ENCODE data around the gene GLUD1. TPM values are rescaled to one million over a fixed set of nuclear protein-coding genes. Genes with fewer than 3 reads are reported as not detected.
A peak's percentile ranks its signal among the peaks of the same experiment; 100 is the strongest.
"Not testable (repeated sequence)": the region's sequence is repeated elsewhere in the genome, so short reads cannot be mapped to it uniquely, and the experiment has no call there.

GLUD1 gene
- total RNA-seq, 1 donor from 2014 or later: 112 TPM

DNA sequence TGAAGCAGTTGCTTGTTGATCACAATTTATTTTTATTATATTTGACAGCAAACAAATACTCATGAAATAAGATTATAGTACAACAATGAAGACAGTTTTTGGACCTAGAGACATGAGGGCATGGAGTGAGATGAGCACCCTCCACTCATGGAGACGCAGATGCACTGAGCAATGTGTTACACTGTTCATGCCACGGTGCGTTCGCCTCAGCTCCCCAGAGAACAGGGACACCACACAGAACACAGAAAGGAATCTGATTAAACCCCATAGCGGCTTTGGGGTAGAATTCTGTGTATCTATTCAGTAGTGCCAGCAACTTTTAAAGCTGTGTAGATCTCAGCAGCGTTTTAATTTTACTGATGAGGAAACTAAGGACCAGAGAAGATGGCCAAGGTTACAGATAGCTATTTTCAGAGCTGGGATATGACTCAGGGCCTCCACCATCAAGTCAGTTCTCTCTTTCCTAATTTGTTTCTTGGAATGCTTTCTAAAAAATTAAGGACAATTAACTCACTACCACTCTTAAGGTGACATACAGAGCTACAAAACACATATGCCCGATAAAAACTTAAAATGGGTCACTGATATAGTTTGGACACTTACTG is 41.0 kb downstream of the GLUD1 start:
- intact Hi-C loops (cut with micrococcal nuclease): no loop called here
- H3K9me3 Mint-ChIP-seq: no peaks in the 10 kb centered on the region
- peaks cover 46% of the 10 kb centered on the region for H3K36me3 Mint-ChIP-seq (ENCODE audit: low read depth)
- no peak for DNase-seq
- no peaks in the 10 kb centered on the region for H3K27me3 Mint-ChIP-seq
- no peak overlapping the region for H3K27ac Mint-ChIP-seq
- no peaks in the 10 kb centered on the region for H3K4me1 Mint-ChIP-seq
- no peak overlapping the region for H3K4me3 Mint-ChIP-seq

DNA sequence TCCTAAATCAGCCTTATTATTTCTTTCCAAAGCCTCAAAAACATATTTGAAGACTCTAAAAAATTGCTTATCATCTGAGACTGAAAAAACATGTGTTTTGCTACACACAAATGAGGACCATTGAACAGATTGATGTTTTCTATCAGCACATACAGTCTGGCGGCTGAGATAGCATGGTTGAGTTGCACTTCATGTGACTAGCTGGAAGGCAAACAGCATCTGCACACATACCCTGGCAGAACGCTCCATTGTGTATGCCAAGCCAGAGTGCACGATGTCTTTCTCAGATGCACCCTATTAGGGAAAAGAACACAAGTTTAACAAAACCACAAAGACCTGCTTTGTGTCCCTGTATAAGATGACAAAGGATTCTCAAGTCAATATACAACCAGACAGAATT is 41.5 kb downstream of the GLUD1 start:
- Mint-ChIP-seq H3K4me3 (no peak overlapping the region), H3K27me3 (no peaks in the 10 kb centered on the region), H3K4me1 (no peaks in the 10 kb centered on the region), H3K27ac (peak overlapping the region; percentile 10), H3K36me3 (ENCODE audit: low read depth) (peaks cover 45% of the 10 kb centered on the region), H3K9me3 (no peaks in the 10 kb centered on the region)
- intact Hi-C loops (cut with micrococcal nuclease): no loop called here
- DNase-seq: no peak

DNA sequence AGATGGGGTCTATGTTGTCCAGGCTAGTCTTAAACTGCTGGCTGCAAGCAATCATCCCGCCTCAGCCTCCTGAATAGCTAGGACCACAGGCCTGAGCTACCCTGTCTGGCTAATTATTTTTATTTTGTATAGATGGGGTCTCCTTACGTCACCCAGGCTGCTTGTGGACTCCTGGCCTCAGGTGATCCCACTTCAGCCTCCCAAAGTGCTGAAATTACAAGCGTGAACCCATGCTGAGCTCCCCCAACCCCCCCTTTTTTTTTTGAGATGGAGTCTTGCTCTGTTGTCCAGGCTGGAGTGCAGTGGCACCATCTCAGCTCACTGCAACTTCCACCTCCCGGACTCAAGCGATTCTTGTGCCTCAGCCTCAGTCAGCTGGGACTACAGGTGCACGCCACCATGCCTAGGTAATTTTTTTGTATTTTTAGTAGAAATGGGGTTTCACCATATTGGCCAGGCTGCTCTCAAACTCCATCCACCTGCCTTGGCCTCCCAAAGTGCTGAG is 49.2 kb downstream of the GLUD1 start:
- no peaks in the 10 kb centered on the region for H3K9me3 Mint-ChIP-seq
- H3K4me1 Mint-ChIP-seq: no peaks in the 10 kb centered on the region

GRCh38 chr10:87043579-87043978 is 51.1 kb downstream of the GLUD1 start:
- DNase-seq; H3K27me3 Mint-ChIP-seq; H3K4me1 Mint-ChIP-seq; intact Hi-C loops (cut with micrococcal nuclease); H3K4me3 Mint-ChIP-seq; H3K27ac Mint-ChIP-seq; H3K9me3 Mint-ChIP-seq: not testable (repeated sequence)
- peaks cover 24% of the 10 kb centered on the region for H3K36me3 Mint-ChIP-seq (ENCODE audit: low read depth)

More for the DNA sequence above, 49.2 kb downstream of the GLUD1 start:
- no peaks in the 10 kb centered on the region for H3K27me3 Mint-ChIP-seq
- no peak overlapping the region for H3K4me3 Mint-ChIP-seq
- H3K27ac Mint-ChIP-seq: no peak overlapping the region
- DNase-seq: no peak
- H3K36me3 Mint-ChIP-seq (ENCODE audit: low read depth): peaks cover 37% of the 10 kb centered on the region
- intact Hi-C loops (cut with micrococcal nuclease): no loop called here

- intact Hi-C loops (cut with micrococcal nuclease): no loop called here
- no peak overlapping the region for H3K4me3 Mint-ChIP-seq
- H3K27me3 Mint-ChIP-seq: peaks cover 7% of the 10 kb centered on the region
- peaks cover 6% of the 10 kb centered on the region for H3K36me3 Mint-ChIP-seq (ENCODE audit: low read depth)
- no peaks in the 10 kb centered on the region for H3K9me3 Mint-ChIP-seq
- H3K27ac Mint-ChIP-seq: no peak overlapping the region
- no peaks in the 10 kb centered on the region for H3K4me1 Mint-ChIP-seq
- DNase-seq: no peak
Measured at GRCh38 chr10:87038786-87039185, 55.9 kb downstream of the GLUD1 start.

- Mint-ChIP-seq H3K27me3 (peaks cover 8% of the 10 kb centered on the region), H3K27ac (no peak overlapping the region), H3K4me1 (no peaks in the 10 kb centered on the region), H3K36me3 (ENCODE audit: low read depth) (peaks cover 6% of the 10 kb centered on the region), H3K4me3 (no peak overlapping the region), H3K9me3 (no peaks in the 10 kb centered on the region)
- intact Hi-C loops (cut with micrococcal nuclease): no loop called here
- DNase-seq: no peak
Measured at GRCh38 chr10:87038286-87038717, 56.3 kb downstream of the GLUD1 start.

GRCh38 chr10:87036623-87037022 is 58.0 kb downstream of the GLUD1 start:
- Mint-ChIP-seq H3K9me3 (no peaks in the 10 kb centered on the region), H3K4me3 (no peak overlapping the region), H3K27ac (no peak overlapping the region), H3K4me1 (no peaks in the 10 kb centered on the region), H3K36me3 (ENCODE audit: low read depth) (no peaks in the 10 kb centered on the region), H3K27me3 (peaks cover 11% of the 10 kb centered on the region)
- intact Hi-C loops (cut with micrococcal nuclease): no loop called here
- no peak for DNase-seq

GRCh38 chr10:87030912-87031635 is 63.6 kb downstream of the GLUD1 start:
- Mint-ChIP-seq H3K27me3 (peaks cover 11% of the 10 kb centered on the region), H3K36me3 (ENCODE audit: low read depth) (no peaks in the 10 kb centered on the region), H3K4me1 (no peaks in the 10 kb centered on the region), H3K9me3 (no peaks in the 10 kb centered on the region), H3K27ac (no peak overlapping the region), H3K4me3 (no peak overlapping the region)
- intact Hi-C loops (cut with micrococcal nuclease): no loop called here
- DNase-seq: no peak

DNA sequence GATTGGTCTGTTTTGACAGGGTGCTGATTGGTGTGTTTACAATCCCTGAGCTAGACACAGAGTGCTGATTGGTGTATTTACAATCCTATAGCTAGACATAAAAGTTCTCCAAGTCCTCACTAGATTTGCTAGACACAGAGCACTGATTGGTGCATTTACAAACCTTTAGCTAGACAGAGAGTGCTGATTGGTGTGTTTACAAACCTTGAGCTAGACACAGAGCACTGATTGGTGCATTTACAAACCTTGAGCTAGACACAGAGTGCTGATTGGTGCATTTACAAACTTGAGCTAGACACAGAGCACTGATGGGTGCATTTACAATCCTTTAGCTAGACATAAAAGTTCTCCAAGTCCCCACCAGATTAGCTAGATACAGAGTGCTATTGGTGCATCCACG is 64.2 kb downstream of the GLUD1 start:
- H3K27ac Mint-ChIP-seq; DNase-seq; intact Hi-C loops (cut with micrococcal nuclease); H3K4me3 Mint-ChIP-seq; H3K36me3 Mint-ChIP-seq (ENCODE audit: low read depth); H3K9me3 Mint-ChIP-seq; H3K4me1 Mint-ChIP-seq: not testable (repeated sequence)
- H3K27me3 Mint-ChIP-seq: peaks cover 11% of the 10 kb centered on the region

GRCh38 chr10:87026747-87027508 is 67.7 kb downstream of the GLUD1 start:
- H3K36me3 Mint-ChIP-seq (ENCODE audit: low read depth); DNase-seq; H3K27ac Mint-ChIP-seq; intact Hi-C loops (cut with micrococcal nuclease); H3K4me1 Mint-ChIP-seq; H3K9me3 Mint-ChIP-seq; H3K4me3 Mint-ChIP-seq; H3K27me3 Mint-ChIP-seq: not testable (repeated sequence)

- H3K27me3 Mint-ChIP-seq; H3K4me1 Mint-ChIP-seq; H3K9me3 Mint-ChIP-seq; H3K36me3 Mint-ChIP-seq (ENCODE audit: low read depth); intact Hi-C loops (cut with micrococcal nuclease): not testable (repeated sequence)
- peak overlapping the region; percentile 83 for H3K27ac Mint-ChIP-seq
- peak; percentile 65 for DNase-seq
- H3K4me3 Mint-ChIP-seq: peak overlapping the region; percentile 5
Measured at GRCh38 chr10:87025285-87025958, 69.2 kb downstream of the GLUD1 start.

DNA sequence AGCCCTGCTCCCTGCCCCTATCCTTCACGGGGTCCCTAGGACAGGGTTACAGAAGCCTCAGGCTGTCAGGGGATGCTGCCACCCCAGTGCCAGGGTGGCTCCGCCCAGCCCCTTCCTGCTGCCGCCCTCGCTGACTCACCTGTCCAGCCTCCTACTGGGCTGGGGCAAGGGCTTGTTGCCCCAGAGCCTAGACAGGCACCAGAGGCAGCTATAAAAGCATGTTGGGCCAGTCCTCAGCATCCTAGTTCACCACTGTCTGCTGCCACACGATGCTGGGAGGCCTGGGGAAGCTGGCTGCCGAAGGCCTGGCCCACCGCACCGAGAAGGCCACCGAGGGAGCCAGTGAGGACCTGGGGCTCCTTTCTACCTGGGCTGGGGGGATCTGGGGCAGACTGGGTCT is 74.6 kb downstream of the GLUD1 start, which contains the start of gene FAM25A:
Gene FAM25A (plus strand): TSS at position 239 of the 400 bp plus-strand sequence. CDS start 31 bp downstream, at position 270.
- H3K27me3 Mint-ChIP-seq; H3K27ac Mint-ChIP-seq; H3K9me3 Mint-ChIP-seq; intact Hi-C loops (cut with micrococcal nuclease); H3K36me3 Mint-ChIP-seq (ENCODE audit: low read depth); DNase-seq; H3K4me3 Mint-ChIP-seq; H3K4me1 Mint-ChIP-seq: not testable (repeated sequence)

DNA sequence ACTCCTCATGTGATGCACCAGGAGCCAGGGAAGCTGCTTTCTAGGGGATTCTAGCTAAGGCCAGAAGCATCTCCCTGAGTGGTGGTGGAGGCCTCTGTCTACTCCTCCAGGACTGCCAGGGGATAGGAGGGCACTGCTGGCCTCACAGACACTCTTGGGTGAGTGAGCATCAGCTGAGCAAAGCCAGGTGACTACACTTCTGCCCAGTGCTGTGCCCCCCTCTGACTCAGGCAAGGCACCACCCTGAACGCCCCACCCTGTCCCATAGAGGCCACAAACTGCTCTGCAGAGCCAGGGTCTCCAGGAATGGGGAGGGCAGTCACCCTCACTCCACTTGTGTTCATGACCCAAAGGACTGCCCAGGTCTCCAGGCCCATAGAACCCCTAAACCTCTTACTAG is 75.1 kb downstream of the GLUD1 start:
- DNase-seq; H3K4me3 Mint-ChIP-seq; H3K9me3 Mint-ChIP-seq; intact Hi-C loops (cut with micrococcal nuclease); H3K27ac Mint-ChIP-seq; H3K27me3 Mint-ChIP-seq; H3K36me3 Mint-ChIP-seq (ENCODE audit: low read depth); H3K4me1 Mint-ChIP-seq: not testable (repeated sequence)

Measured in activated CD4-positive, alpha-beta T cell treated with anti-CD3 and anti-CD28 coated beads, Interleukin-2, amount 10 ng/mL, durations not matched to agents 24 days and 14 days (primary cell).